Measurements from ENCODE around the gene LARP1. TPM values are rescaled to one million over a fixed set of nuclear protein-coding genes. Genes with fewer than 3 reads are reported as not detected.

LARP1 gene
- total and polyA plus RNA-seq, 9 of the 15 experiments (the other 6 are each of a cell fraction or from before 2014, with no cell fraction given) = 22.6 to 300 (median 92.0) TPM

- TF ChIP-seq, protein P1, sequence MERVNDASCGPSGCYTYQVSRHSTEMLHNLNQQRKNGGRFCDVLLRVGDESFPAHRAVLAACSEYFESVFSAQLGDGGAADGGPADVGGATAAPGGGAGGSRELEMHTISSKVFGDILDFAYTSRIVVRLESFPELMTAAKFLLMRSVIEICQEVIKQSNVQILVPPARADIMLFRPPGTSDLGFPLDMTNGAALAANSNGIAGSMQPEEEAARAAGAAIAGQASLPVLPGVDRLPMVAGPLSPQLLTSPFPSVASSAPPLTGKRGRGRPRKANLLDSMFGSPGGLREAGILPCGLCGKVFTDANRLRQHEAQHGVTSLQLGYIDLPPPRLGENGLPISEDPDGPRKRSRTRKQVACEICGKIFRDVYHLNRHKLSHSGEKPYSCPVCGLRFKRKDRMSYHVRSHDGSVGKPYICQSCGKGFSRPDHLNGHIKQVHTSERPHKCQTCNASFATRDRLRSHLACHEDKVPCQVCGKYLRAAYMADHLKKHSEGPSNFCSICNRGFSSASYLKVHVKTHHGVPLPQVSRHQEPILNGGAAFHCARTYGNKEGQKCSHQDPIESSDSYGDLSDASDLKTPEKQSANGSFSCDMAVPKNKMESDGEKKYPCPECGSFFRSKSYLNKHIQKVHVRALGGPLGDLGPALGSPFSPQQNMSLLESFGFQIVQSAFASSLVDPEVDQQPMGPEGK (CRISPR knock-in tag; IDR thresholded peaks at IDR 0.05; ENCODE audit: borderline replicate concordance) = no peak
- TF ChIP-seq HMGN3 (IDR thresholded peaks at IDR 0.05; ENCODE audit: borderline replicate concordance, extremely low read depth, insufficient read length, low read depth, low read length) (peak; percentile 55), RBFOX2 (IDR thresholded peaks at IDR 0.05; ENCODE audit: low read depth, low read length) (peak; percentile 72), ZNF766 (CRISPR knock-in tag; conservative IDR thresholded peaks at IDR 0.05) (peak; percentile 29; the same call in 1 of the 2 replicates), ZFP36 (IDR thresholded peaks at IDR 0.05; ENCODE audit: low read depth, low read length, partially characterized antibody) (no peak), ZNF785 (CRISPR knock-in tag; IDR thresholded peaks at IDR 0.05) (no peak), SNRNP70 (optimal IDR thresholded peaks at IDR 0.05; ENCODE audit: low read depth, low read length) (no peak), SIN3B (IDR thresholded peaks at IDR 0.05; ENCODE audit: low read depth) (no peak), ASH1L (IDR thresholded peaks at IDR 0.05; ENCODE audit: borderline replicate concordance, low read depth, partially characterized antibody) (no peak), RBM15 (IDR thresholded peaks at IDR 0.05; ENCODE audit: insufficient read depth, low read length) (no peak), PHTF2 (CRISPR knock-in tag; IDR thresholded peaks at IDR 0.05) (no peak), SIRT6 (IDR thresholded peaks at IDR 0.05; ENCODE audit: low read depth, low read length) (no peak), ZFP1 (CRISPR knock-in tag; IDR thresholded peaks at IDR 0.05) (no peak), CBX3 (IDR thresholded peaks at IDR 0.05; ENCODE audit: borderline replicate concordance in 1 of 2, low read length in 2 of 2) (no peak; a peak in 1 of 3 replicates), NFE2 (IDR thresholded peaks at IDR 0.05; ENCODE audit: low read depth) (no peak), COPS2 (conservative IDR thresholded peaks at IDR 0.05) (no peak), HMG20B (CRISPR knock-in tag; IDR thresholded peaks at IDR 0.05) (no peak), SMAD2 (IDR thresholded peaks at IDR 0.05; ENCODE audit: low read depth, low read length) (no peak), ID3 (CRISPR knock-in tag; IDR thresholded peaks at IDR 0.05) (no peak), ID3 (tag; IDR thresholded peaks at IDR 0.05) (no peak), STAT5A (IDR thresholded peaks at IDR 0.05; ENCODE audit: borderline replicate concordance, low read length) (no peak), IRF9 (tag; IDR thresholded peaks at IDR 0.05) (no peak), ZNF274 (IDR thresholded peaks at IDR 0.05; ENCODE audit: borderline replicate concordance, low read depth, low read length) (no peak), ZNF41 (CRISPR knock-in tag; conservative IDR thresholded peaks at IDR 0.05) (no peak)
Measured at GRCh38 chr5:154857530-154858296, 102.5 kb downstream of the LARP1 start (continued).
